Measurements from ENCODE around the gene KRT84.

The KRT84 gene

GRCh38 chr12:52332381-52332780, 53.1 kb downstream of the KRT84 start:
- TF ChIP-seq, protein P1, sequence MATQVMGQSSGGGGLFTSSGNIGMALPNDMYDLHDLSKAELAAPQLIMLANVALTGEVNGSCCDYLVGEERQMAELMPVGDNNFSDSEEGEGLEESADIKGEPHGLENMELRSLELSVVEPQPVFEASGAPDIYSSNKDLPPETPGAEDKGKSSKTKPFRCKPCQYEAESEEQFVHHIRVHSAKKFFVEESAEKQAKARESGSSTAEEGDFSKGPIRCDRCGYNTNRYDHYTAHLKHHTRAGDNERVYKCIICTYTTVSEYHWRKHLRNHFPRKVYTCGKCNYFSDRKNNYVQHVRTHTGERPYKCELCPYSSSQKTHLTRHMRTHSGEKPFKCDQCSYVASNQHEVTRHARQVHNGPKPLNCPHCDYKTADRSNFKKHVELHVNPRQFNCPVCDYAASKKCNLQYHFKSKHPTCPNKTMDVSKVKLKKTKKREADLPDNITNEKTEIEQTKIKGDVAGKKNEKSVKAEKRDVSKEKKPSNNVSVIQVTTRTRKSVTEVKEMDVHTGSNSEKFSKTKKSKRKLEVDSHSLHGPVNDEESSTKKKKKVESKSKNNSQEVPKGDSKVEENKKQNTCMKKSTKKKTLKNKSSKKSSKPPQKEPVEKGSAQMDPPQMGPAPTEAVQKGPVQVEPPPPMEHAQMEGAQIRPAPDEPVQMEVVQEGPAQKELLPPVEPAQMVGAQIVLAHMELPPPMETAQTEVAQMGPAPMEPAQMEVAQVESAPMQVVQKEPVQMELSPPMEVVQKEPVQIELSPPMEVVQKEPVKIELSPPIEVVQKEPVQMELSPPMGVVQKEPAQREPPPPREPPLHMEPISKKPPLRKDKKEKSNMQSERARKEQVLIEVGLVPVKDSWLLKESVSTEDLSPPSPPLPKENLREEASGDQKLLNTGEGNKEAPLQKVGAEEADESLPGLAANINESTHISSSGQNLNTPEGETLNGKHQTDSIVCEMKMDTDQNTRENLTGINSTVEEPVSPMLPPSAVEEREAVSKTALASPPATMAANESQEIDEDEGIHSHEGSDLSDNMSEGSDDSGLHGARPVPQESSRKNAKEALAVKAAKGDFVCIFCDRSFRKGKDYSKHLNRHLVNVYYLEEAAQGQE (IDR thresholded peaks at IDR 0.05; ENCODE audit: insufficient read depth in 1 of 2, low read depth in 2 of 2, low read length in 2 of 2): no peak
- no peak for TF ChIP-seq POLR2AphosphoS5 (IDR thresholded peaks at IDR 0.05; ENCODE audit: low read depth, low read length)

- TF ChIP-seq TAF1 (IDR thresholded peaks at IDR 0.05; ENCODE audit: borderline replicate concordance, insufficient read depth, low read length) (no peak), SIN3A (IDR thresholded peaks at IDR 0.05; ENCODE audit: borderline replicate concordance, insufficient read depth, low read length) (no peak), FOXP2 (optimal IDR thresholded peaks at IDR 0.05; ENCODE audit: borderline replicate concordance, extremely low read depth, extremely low read length, insufficient read depth) (no peak), POLR2AphosphoS5 (IDR thresholded peaks at IDR 0.05; ENCODE audit: low read depth, low read length) (no peak)
- TF ChIP-seq, protein P1 (IDR thresholded peaks at IDR 0.05; ENCODE audit: insufficient read depth in 1 of 2, low read depth in 2 of 2, low read length in 2 of 2): no peak
Measured at GRCh38 chr12:52331833-52332232, 53.6 kb downstream of the KRT84 start.

DNA sequence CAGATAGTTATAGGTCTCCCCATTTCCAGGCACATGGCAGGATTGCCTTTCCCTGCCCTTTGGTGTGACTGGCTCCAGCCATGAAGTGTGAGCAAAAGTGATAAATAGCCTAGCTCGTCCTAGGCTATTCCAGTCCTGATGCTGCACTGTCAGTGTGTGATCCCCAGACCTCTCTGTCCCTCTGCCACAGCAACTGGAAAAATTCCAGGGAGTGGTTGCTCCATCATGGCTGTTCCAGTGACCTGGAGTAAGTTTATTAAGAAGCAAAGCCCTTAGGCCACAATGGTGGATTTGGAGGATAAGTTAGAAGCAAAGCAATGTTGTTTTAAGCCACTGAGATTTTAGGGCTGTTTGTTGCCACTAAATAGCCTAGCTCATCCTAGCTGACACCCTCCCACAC, 54.4 kb downstream of the KRT84 start:
- TF ChIP-seq, protein P1 (IDR thresholded peaks at IDR 0.05; ENCODE audit: insufficient read depth in 1 of 2, low read depth in 2 of 2, low read length in 2 of 2): no peak
- TF ChIP-seq POLR2AphosphoS5 (IDR thresholded peaks at IDR 0.05; ENCODE audit: low read depth, low read length): no peak

DNA sequence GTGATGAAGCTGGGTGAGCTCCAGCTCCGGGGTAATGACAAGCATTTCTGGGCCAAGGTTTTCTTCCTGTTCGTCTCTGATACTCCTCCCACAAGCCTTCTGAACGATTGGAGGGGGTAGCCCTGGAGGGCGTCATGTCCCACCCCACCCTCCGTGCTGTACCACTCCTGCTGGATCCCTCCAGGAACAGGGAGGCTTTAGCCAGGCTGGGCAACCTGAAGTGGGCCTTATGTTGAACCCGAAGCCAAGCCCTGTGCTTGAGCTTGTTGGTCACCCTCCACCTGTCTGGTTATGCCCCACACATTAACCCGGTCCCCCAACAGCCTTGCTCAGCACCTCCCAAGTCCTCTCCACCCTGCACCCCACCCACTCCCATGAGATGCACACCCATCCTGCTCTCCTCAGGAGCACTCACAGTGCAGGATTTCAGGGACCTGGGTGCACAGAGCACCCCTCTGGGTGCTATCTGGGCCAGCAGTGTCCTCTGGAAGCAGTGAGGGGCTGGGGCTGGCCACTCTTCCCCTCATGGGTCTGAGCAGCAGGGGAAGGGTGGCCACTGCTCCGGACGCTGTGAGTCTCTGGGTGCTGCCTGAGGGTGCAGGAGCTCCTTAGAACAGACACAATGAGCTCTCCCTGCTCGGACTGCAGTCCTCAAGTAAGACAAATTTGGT, 57.5 kb downstream of the KRT84 start:
- TF ChIP-seq, protein P1 (IDR thresholded peaks at IDR 0.05; ENCODE audit: insufficient read depth in 1 of 2, low read depth in 2 of 2, low read length in 2 of 2): no peak
- TF ChIP-seq FOXP2 (optimal IDR thresholded peaks at IDR 0.05; ENCODE audit: borderline replicate concordance, extremely low read depth, extremely low read length, insufficient read depth) (no peak), POLR2AphosphoS5 (IDR thresholded peaks at IDR 0.05; ENCODE audit: low read depth, low read length) (no peak), SIN3A (IDR thresholded peaks at IDR 0.05; ENCODE audit: borderline replicate concordance, insufficient read depth, low read length) (no peak), TAF1 (IDR thresholded peaks at IDR 0.05; ENCODE audit: borderline replicate concordance, insufficient read depth, low read length) (no peak)

Measured in PFSK-1 (cell line).